NT2/D1 (cell line): ENCODE data around the gene REPIN1.

Source experiments
- SUZ12 ChIP-seq: IDR thresholded peaks from 2 replicates; pipeline ENCODE4 v1.6.1; 2011; ENCODE audit not compliant: insufficient read length, insufficient read depth; ENCODE audit errors: extremely low read depth
- YY1 ChIP-seq: IDR thresholded peaks from 2 replicates; pipeline ENCODE4 v1.6.1; 2011; ENCODE audit not compliant: insufficient read length, insufficient read depth
- ZNF274 ChIP-seq: IDR thresholded peaks from 2 replicates; pipeline ENCODE4 v1.6.1; 2011; ENCODE audit warnings: mild to moderate bottlenecking, low read depth, low read length

GRCh38 chr7:150368884-150369747, 494 bp downstream of the REPIN1 start:
- TF ChIP-seq YY1 (peak; percentile 8), ZNF274 (no peak), SUZ12 (no peak)
